Right lobe of liver (tissue), 4 donors: ENCODE data around the gene BEAN1.

Experiments
- POLR2A ChIP-seq: fragments of 450-650 bp; IDR thresholded peaks from one replicate; pipeline ENCODE4 v1.6.1; 2017; ENCODE audit warnings: antibody characterized with exemption, mild to moderate bottlenecking
- TF ChIP-seq, protein P1 (sequence below), 4 donors: fragments of 200-600 bp in 3 of 4; fragments of 450-650 bp in 1 of 4; IDR thresholded peaks; one replicate each; pipeline versions ENCODE4 v1.5.1 to v1.8.0; 2016 to 2022; ENCODE audit warnings: antibody characterized with exemption in 4 of 4, mild to moderate bottlenecking in 2 of 4
- donor health status: DM: no; HTN: no; CAD: no.
- donor health status: DM: no; HTN: no; CAD: no.
- donor health status: DM: no; HTN: yes; CAD: no.

DNA sequence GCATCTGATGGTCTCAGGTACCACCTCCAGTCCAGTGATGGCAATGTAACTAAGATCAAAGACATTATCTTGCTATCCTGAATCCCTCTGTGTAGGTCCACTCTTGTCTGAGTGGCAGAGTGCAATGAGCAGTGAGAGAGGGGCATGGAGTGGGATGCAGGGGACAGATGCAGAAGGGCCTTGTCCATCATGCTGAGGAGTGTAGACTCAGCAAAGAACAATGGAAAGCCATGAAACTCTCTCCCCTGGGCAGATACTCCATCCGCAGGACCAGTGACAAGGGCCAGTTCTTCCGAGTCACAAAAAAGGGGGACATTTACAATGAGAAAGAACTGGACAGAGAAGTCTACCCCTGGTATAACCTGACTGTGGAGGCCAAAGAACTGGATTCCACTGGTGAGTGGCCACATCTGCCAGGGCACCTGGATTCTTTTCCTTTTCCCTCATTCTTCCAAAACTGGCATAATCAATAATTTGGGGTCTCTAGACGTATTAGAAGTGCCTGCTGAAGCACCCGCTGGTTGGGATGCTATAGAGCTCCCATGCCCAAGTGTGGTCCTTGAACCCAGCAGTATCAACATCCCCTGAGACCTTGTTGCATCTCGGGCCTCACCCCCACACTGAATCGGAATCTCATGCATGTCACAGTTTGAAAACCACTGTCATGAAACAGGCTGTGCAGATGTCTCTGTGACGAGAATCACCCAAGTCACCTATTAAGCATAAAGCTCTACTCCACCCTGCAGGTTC lies 31.1 kb upstream of the BEAN1 start:
- TF ChIP-seq, protein P1, sequence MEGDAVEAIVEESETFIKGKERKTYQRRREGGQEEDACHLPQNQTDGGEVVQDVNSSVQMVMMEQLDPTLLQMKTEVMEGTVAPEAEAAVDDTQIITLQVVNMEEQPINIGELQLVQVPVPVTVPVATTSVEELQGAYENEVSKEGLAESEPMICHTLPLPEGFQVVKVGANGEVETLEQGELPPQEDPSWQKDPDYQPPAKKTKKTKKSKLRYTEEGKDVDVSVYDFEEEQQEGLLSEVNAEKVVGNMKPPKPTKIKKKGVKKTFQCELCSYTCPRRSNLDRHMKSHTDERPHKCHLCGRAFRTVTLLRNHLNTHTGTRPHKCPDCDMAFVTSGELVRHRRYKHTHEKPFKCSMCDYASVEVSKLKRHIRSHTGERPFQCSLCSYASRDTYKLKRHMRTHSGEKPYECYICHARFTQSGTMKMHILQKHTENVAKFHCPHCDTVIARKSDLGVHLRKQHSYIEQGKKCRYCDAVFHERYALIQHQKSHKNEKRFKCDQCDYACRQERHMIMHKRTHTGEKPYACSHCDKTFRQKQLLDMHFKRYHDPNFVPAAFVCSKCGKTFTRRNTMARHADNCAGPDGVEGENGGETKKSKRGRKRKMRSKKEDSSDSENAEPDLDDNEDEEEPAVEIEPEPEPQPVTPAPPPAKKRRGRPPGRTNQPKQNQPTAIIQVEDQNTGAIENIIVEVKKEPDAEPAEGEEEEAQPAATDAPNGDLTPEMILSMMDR (IDR thresholded peaks at IDR 0.05) = no peak
- TF ChIP-seq POLR2A = no peak
